ENCODE results near the gene APAF1. TPM values are rescaled to one million over a fixed set of nuclear protein-coding genes. Genes with fewer than 3 reads are reported as not detected.

The APAF1 gene
- total and polyA plus RNA-seq, 9 of the 15 experiments (the other 6 are each of a cell fraction or from before 2014, with no cell fraction given): 5.1 to 15.7 (median 9.9) TPM

GRCh38 chr12:98752726-98753125 lies 107.6 kb downstream of the APAF1 start:
- no peaks in the 10 kb centered on the region for H3K27me3 ChIP-seq (ENCODE audit: control insufficient read depth in 2 of 2, insufficient read depth in 2 of 2, low read length in 2 of 2)
- ChIA-PET CTCF (ENCODE audit: low intra/inter-chr PET ratio) (no interaction called here), POLR2A (interaction anchor here (0.9 to 1.6 kb wide), 5 partner anchors 9 to 59 kb away, joined by 3 to 5 read pairs (median 4); no protein-coding TSS in a partner anchor)
- TF ChIP-seq SRSF1 (IDR thresholded peaks at IDR 0.05; ENCODE audit: low read depth, low read length): no peak
- peak; percentile 28; the same call in 1 of the 2 replicates for TF ChIP-seq ZNF263 (CRISPR knock-in tag; IDR thresholded peaks at IDR 0.05; ENCODE audit: borderline replicate concordance)
- peak in 1 of 2 experiments; percentile 13 for TF ChIP-seq E2F6 (IDR thresholded peaks at IDR 0.05; ENCODE audit: borderline replicate concordance in 1 of 2, extremely low read depth in 1 of 2, insufficient read depth in 1 of 2, insufficient read length in 1 of 2, low read depth in 1 of 2, low read length in 1 of 2, poor library complexity in 1 of 2, severe bottlenecking in 1 of 2)
- TF ChIP-seq ZFX (CRISPR knock-in tag; IDR thresholded peaks at IDR 0.05): 0 out of 2 replicates have a peak, but pooled peaks have one; percentile 22
- no peak for TF ChIP-seq CCNT2 (IDR thresholded peaks at IDR 0.05; ENCODE audit: borderline replicate concordance, extremely low read depth, insufficient read length, low read depth, low read length)
- TF ChIP-seq RBFOX2 (IDR thresholded peaks at IDR 0.05; ENCODE audit: low read depth, low read length): no peak
- H3K4me2 ChIP-seq (ENCODE audit: insufficient read depth, low read length): no peak overlapping the region
- no TSS peak for BruUV-seq (replicated peaks)
- no peaks in the 10 kb centered on the region for H4K20me1 ChIP-seq (replicated peaks; ENCODE audit: control insufficient read depth, insufficient read depth, low read length)
- DNase-seq (ENCODE audit: extremely low read depth in 1 of 4, low spot score in 3 of 4) (peak in 1 of 4 experiments; percentile 19), ATAC-seq (peak; percentile 10; the same call in 1 of the 3 replicates), FAIRE-seq (peak; percentile 19)
- intact Hi-C loops (cut with micrococcal nuclease) (no loop called here), in situ Hi-C loops (cut with MboI) (no loop called here)
- 15% methylated on average over 5 of the region's 5 CpGs for WGBS (ENCODE audit: insufficient coverage, low coverage, missing lambda C conversion rate)
- H3K36me3 ChIP-seq (ENCODE audit: control insufficient read depth, insufficient read depth, low read length): no peaks in the 10 kb centered on the region
- H2AFZ ChIP-seq (ENCODE audit: low read depth, low read length): peak overlapping the region; percentile 81
- peaks cover 23 to 40% of the 10 kb centered on the region in 2 experiments for H3K4me1 ChIP-seq (replicated peaks in 1 of 2; ENCODE audit: control insufficient read depth in 2 of 2, insufficient read depth in 2 of 2, low read length in 2 of 2)
- H3K27ac ChIP-seq (ENCODE audit: extremely low read depth, low read depth, low read length): peak overlapping the region; percentile 45; the same call in 2 of the 3 replicates
- H3K9me1 ChIP-seq (ENCODE audit: control insufficient read depth, insufficient read depth, low read length): no peaks in the 10 kb centered on the region
- no peak overlapping the region for H3K4me3 ChIP-seq
- no peaks in the 10 kb centered on the region for H3K79me2 ChIP-seq (ENCODE audit: control insufficient read depth, insufficient read depth, low read length)
- no peaks in the 10 kb centered on the region for H3K9me3 ChIP-seq (replicated peaks; ENCODE audit: control insufficient read depth, insufficient read depth, low read depth, low read length)
- no peak overlapping the region for H3K9ac ChIP-seq (ENCODE audit: insufficient read depth in 1 of 2, low read depth in 2 of 2, low read length in 2 of 2)

Data from K562 (cell line).